H1 (cell line): ENCODE results near the gene NAXE. TPM values are rescaled to one million over a fixed set of nuclear protein-coding genes. Genes with fewer than 3 reads are reported as not detected.

Experiments used
- CTCF ChIA-PET: fragments of 300-600 bp; sonication (Branson Sonifier 250); formaldehyde crosslinking; loops from one replicate; lab custom pipeline; 2021; ENCODE audit not compliant: partially characterized antibody; lab: Charles Lee
- POLR2A ChIA-PET: fragments of 300-600 bp; sonication (Branson Sonifier 250); formaldehyde crosslinking; loops from one replicate; lab custom pipeline; 2021; ENCODE audit warnings: inconsistent platforms; ENCODE audit not compliant: partially characterized antibody; lab: Charles Lee
- DNase-seq, 2 experiments: peaks; one replicate each; pipeline versions ENCODE4 v3.0.0 to v3.0.0-alpha.2; 2010 to 2022; ENCODE audit warnings: low spot score in 2 of 2, low read depth in 1 of 2, mixed read lengths in 1 of 2
- FAIRE-seq: peaks from 2 replicates; lab custom pipeline; 2011; peaks lifted over from hg19 to GRCh38; lab: Jason Lieb, UNC
- H2AFZ ChIP-seq: 2 replicates; pipeline ENCODE4 v1.8.1; 2012; ENCODE audit warnings: low read length, inconsistent platforms
- H2AK5ac ChIP-seq: 2 replicates; pipeline ENCODE4 v1.6.1; 2013; ENCODE audit warnings: low read depth, low read length
- H2BK120ac ChIP-seq: replicated peaks from 2 replicates; pipeline ENCODE3; 2013; ENCODE audit warnings: low read depth, low read length, inconsistent platforms
- H2BK12ac ChIP-seq: 2 replicates; pipeline ENCODE4 v1.6.1; 2013; ENCODE audit warnings: low read depth, low read length
- H2BK15ac ChIP-seq: 2 replicates; pipeline ENCODE4 v1.6.1; 2013; ENCODE audit warnings: low read length
- H2BK20ac ChIP-seq: 2 replicates; pipeline ENCODE4 v1.6.1; 2013; ENCODE audit warnings: low read length
- H2BK5ac ChIP-seq: 2 replicates; pipeline ENCODE4 v1.6.1; 2013; ENCODE audit warnings: low read depth, low read length
- H3K14ac ChIP-seq: 2 replicates; pipeline ENCODE4 v1.6.1; 2013; ENCODE audit warnings: inconsistent platforms; ENCODE audit not compliant: insufficient read length
- H3K18ac ChIP-seq: 2 replicates; pipeline ENCODE4 v1.6.1; 2013; ENCODE audit warnings: low read length; ENCODE audit errors: extremely low read depth
- H3K23ac ChIP-seq: 2 replicates; pipeline ENCODE4 v1.6.1; 2013; ENCODE audit warnings: inconsistent platforms; ENCODE audit not compliant: insufficient read length
- H3K23me2 ChIP-seq: 2 replicates; pipeline ENCODE4 v1.6.1; 2013; ENCODE audit warnings: low read depth, low read length
- H3K27ac ChIP-seq: 2 replicates; pipeline ENCODE4 v1.6.1; 2011; ENCODE audit warnings: low read depth, low read length, inconsistent platforms
- H3K27me3 ChIP-seq, 4 experiments: replicated peaks in 1 of 4; 1 replicate in 1 of 4; 2 replicates in 3 of 4; pipeline versions ENCODE4 v1.6.1 to v1.8.1; 2011 to 2013; ENCODE audit warnings: low read length in 3 of 4, mild to moderate bottlenecking in 3 of 4, inconsistent platforms in 2 of 4, mixed read lengths in 2 of 4, moderate library complexity in 1 of 4; ENCODE audit not compliant: control insufficient read depth in 3 of 4, insufficient read depth in 3 of 4; ENCODE audit errors: extremely low read depth in 1 of 4
- H3K36me3 ChIP-seq, 4 experiments: 2 replicates each; pipeline versions ENCODE4 v1.6.1 to v1.8.1; 2011 to 2013; ENCODE audit warnings: mild to moderate bottlenecking in 4 of 4, low read length in 3 of 4, moderate library complexity in 2 of 4, control low read depth in 1 of 4, inconsistent platforms in 1 of 4; ENCODE audit not compliant: insufficient read depth in 4 of 4, control insufficient read depth in 2 of 4
- H3K4ac ChIP-seq: replicated peaks from 2 replicates; pipeline ENCODE3; 2013; ENCODE audit warnings: low read length, low read depth, mixed read lengths, inconsistent platforms; ENCODE audit not compliant: insufficient read length
- H3K4me1 ChIP-seq, 4 experiments: replicated peaks in 1 of 4; 1 replicate in 1 of 4; 2 replicates in 3 of 4; pipeline versions ENCODE4 v1.6.1 to v1.8.1; 2011 to 2013; ENCODE audit warnings: low read length in 3 of 4, inconsistent platforms in 2 of 4, mixed read lengths in 1 of 4; ENCODE audit not compliant: insufficient read depth in 4 of 4, control insufficient read depth in 3 of 4
- H3K4me2 ChIP-seq, 2 experiments: 2 replicates each; pipeline versions ENCODE4 v1.6.1 to v1.8.1; 2011 to 2013; ENCODE audit warnings: low read depth in 2 of 2, low read length in 2 of 2, control low read depth in 1 of 2, inconsistent platforms in 1 of 2, mild to moderate bottlenecking in 1 of 2; ENCODE audit not compliant: insufficient read depth in 1 of 2
- H3K4me3 ChIP-seq, 4 experiments: fragments of 200-600, 300-600 bp in 1 of 4; sonication (generic), shearing (Covaris generic), sonication (Bioruptor Twin) in 1 of 4; 2 replicates each; pipeline versions ENCODE4 v1.5.1 to v1.8.1; 2011 to 2016; ENCODE audit warnings: low read length in 4 of 4, low read depth in 3 of 4, control low read depth in 2 of 4, inconsistent platforms in 2 of 4, mild to moderate bottlenecking in 2 of 4, mixed read lengths in 1 of 4, moderate library complexity in 1 of 4; ENCODE audit not compliant: insufficient read depth in 2 of 4; ENCODE audit errors: extremely low read depth in 1 of 4
- H3K56ac ChIP-seq: replicated peaks from 2 replicates; pipeline ENCODE3; 2013; ENCODE audit warnings: low read depth, mild to moderate bottlenecking, mixed read lengths, low read length, inconsistent platforms; ENCODE audit not compliant: insufficient read length
- H3K79me1 ChIP-seq: 2 replicates; pipeline ENCODE4 v1.6.1; 2013; ENCODE audit warnings: low read depth, low read length, control low read depth
- H3K79me2 ChIP-seq, 2 experiments: 2 replicates each; pipeline versions ENCODE4 v1.6.1 to v1.8.1; 2012 to 2013; ENCODE audit warnings: low read length in 2 of 2, mild to moderate bottlenecking in 2 of 2, inconsistent platforms in 1 of 2; ENCODE audit not compliant: insufficient read depth in 2 of 2, control insufficient read depth in 1 of 2
- H3K9ac ChIP-seq, 4 experiments: replicated peaks in 1 of 4; 1 replicate in 1 of 4; 2 replicates in 3 of 4; pipeline versions ENCODE4 v1.6.1 to v1.8.1; 2011 to 2013; ENCODE audit warnings: low read depth in 3 of 4, low read length in 3 of 4, control low read depth in 2 of 4, mild to moderate bottlenecking in 2 of 4, moderate library complexity in 2 of 4, inconsistent platforms in 1 of 4; ENCODE audit errors: extremely low read depth in 1 of 4
- H3K9me3 ChIP-seq, 2 experiments: 2 replicates each; pipeline versions ENCODE4 v1.6.1 to v1.8.1; 2012 to 2013; ENCODE audit warnings: mild to moderate bottlenecking in 2 of 2, moderate library complexity in 2 of 2, control low read depth in 1 of 2, inconsistent platforms in 1 of 2, low read depth in 1 of 2, low read length in 1 of 2, mixed read lengths in 1 of 2; ENCODE audit not compliant: insufficient read depth in 2 of 2
- H4K20me1 ChIP-seq, 2 experiments: replicated peaks in 1 of 2; 2 replicates each; pipeline versions ENCODE3 to v1.8.1; 2011 to 2013; ENCODE audit warnings: inconsistent platforms in 2 of 2, low read length in 2 of 2, mild to moderate bottlenecking in 1 of 2; ENCODE audit not compliant: insufficient read depth in 2 of 2, control insufficient read depth in 1 of 2
- H4K5ac ChIP-seq: 2 replicates; pipeline ENCODE4 v1.6.1; 2013; ENCODE audit warnings: low read length, low read depth, mixed read lengths, inconsistent platforms; ENCODE audit not compliant: insufficient read length
- H4K8ac ChIP-seq: 2 replicates; pipeline ENCODE4 v1.8.0; 2013; ENCODE audit warnings: mild to moderate bottlenecking, moderate library complexity, low read length, inconsistent platforms; ENCODE audit not compliant: insufficient read depth; ENCODE audit errors: extremely low read depth
- H4K91ac ChIP-seq: replicated peaks from 2 replicates; pipeline ENCODE3; 2013; ENCODE audit warnings: low read length, mixed read lengths, inconsistent platforms; ENCODE audit not compliant: insufficient read length
- CHD1 ChIP-seq: IDR thresholded peaks from 2 replicates; pipeline ENCODE4 v1.6.1; 2012; ENCODE audit warnings: low read depth, low read length, improper control_type of control experiment
- CREB1 ChIP-seq: IDR thresholded peaks from 2 replicates; pipeline ENCODE4 v1.6.1; 2012; ENCODE audit warnings: inconsistent platforms
- CTCF ChIP-seq, 3 experiments: IDR thresholded peaks; 1 replicate in 2 of 3; 2 replicates in 1 of 3; pipeline versions ENCODE4 v1.5.1 to v1.6.1; 2011; ENCODE audit warnings: low read length in 3 of 3, mild to moderate bottlenecking in 3 of 3, inconsistent platforms in 2 of 3, low read depth in 1 of 3, moderate library complexity in 1 of 3; ENCODE audit not compliant: insufficient read depth in 1 of 3; ENCODE audit errors: control extremely low read depth in 1 of 3
- GTF2F1 ChIP-seq: IDR thresholded peaks from 2 replicates; pipeline ENCODE4 v1.6.1; 2012; ENCODE audit warnings: low read depth, low read length, improper control_type of control experiment, borderline replicate concordance
- JUN ChIP-seq: IDR thresholded peaks from 2 replicates; pipeline ENCODE4 v1.6.1; 2011; ENCODE audit warnings: low read depth, mild to moderate bottlenecking, improper control_type of control experiment, low read length
- KDM4A ChIP-seq: IDR thresholded peaks from one replicate; pipeline ENCODE4 v1.7.1; 2012; ENCODE audit warnings: low read depth, mild to moderate bottlenecking, moderate library complexity, low read length, inconsistent platforms; ENCODE audit not compliant: severe bottlenecking
- PHF8 ChIP-seq: fragments of 200-600 bp; sonication (generic); conservative IDR thresholded peaks from 2 replicates; pipeline ENCODE4 v1.7.1; 2012; ENCODE audit warnings: low read depth, mild to moderate bottlenecking, inconsistent platforms, low read length, moderate library complexity
- SAP30 ChIP-seq: fragments of 300-600 bp; sonication (generic); IDR thresholded peaks from 2 replicates; pipeline ENCODE4 v1.7.1; 2012; ENCODE audit warnings: low read length, moderate library complexity, mild to moderate bottlenecking, inconsistent platforms; ENCODE audit not compliant: insufficient read depth, insufficient replicate concordance
- SP1 ChIP-seq: IDR thresholded peaks from 2 replicates; pipeline ENCODE4 v1.6.1; 2011; ENCODE audit warnings: low read depth, low read length
- TAF1 ChIP-seq: IDR thresholded peaks from 2 replicates; pipeline ENCODE4 v1.6.1; 2011; ENCODE audit warnings: mild to moderate bottlenecking, low read depth, low read length
- TEAD4 ChIP-seq: IDR thresholded peaks from 2 replicates; pipeline ENCODE4 v1.6.1; 2012; ENCODE audit warnings: low read depth, low read length, inconsistent platforms, mixed read lengths
- WGBS, 2 experiments: shearing (Covaris generic) in 1 of 2; methylation state at CpG; one replicate each; pipeline versions ENCODE4 v1.1.6 to v1.1.7; 2013 to 2015; ENCODE audit warnings: low lambda C conversion rate in 2 of 2, mixed read lengths in 2 of 2, inconsistent platforms in 1 of 2, low coverage in 1 of 2, missing lambda C conversion rate in 1 of 2; ENCODE audit not compliant: insufficient replicate concordance in 2 of 2, insufficient coverage in 1 of 2, insufficient read length in 1 of 2; ENCODE audit errors: extremely low coverage in 1 of 2, missing lambda C conversion rate in 1 of 2; 5-methylcytosine and 5-hydroxymethylcytosine counted together
- polyA plus RNA-seq, 7 experiments: library from polyadenylated mRNA; depleted of rRNA in 3 of 7; stranded (reverse) in 5 of 7; unstranded in 2 of 7; fragments of >200 nt in 5 of 7; fragments of 200-250 nt in 2 of 7; gene quantifications; 1 replicate in 5 of 7; 2 replicates in 1 of 7; 4 replicates in 1 of 7; pipeline versions ENCODE4 v1.2.1 to v1.2.3, GENCODE V29; 2011 to 2013; ENCODE audit warnings: missing spikeins in 2 of 7, mixed read lengths in 2 of 7
- total RNA-seq: library from RNA; stranded (reverse); fragmentation: NEBNext Ultra II Directional; extraction: Animal tissue kit (Norgen Biotek cat#: 25700); gene quantifications from 2 replicates; pipeline ENCODE4 v1.2.1, GENCODE V29; 2021

Gene NAXE
- total and polyA plus RNA-seq, 2 of the 8 experiments (the other 6 are each of a cell fraction or from before 2014, with no cell fraction given) = 73.1 to 74.3 TPM

GRCh38 chr1:156593661-156593989 lies 2.0 kb downstream of the NAXE start:
- Histone ChIP-seq H3K56ac (no peak overlapping the region), H4K91ac (no peak overlapping the region), H2AFZ (no peak overlapping the region), H3K4me1 (peaks cover 0 to 10% (median 2%) of the 10 kb centered on the region in 4 experiments; a peak in 4 of 7 replicates), H3K23me2 (peaks cover 10% of the 10 kb centered on the region), H3K4me2 (no peak overlapping the region), H2AK5ac (no peak overlapping the region), H2BK120ac (no peak overlapping the region), H4K5ac (no peak overlapping the region), H3K36me3 (peaks cover 19 to 53% (median 41%) of the 10 kb centered on the region in 4 experiments), H2BK5ac (no peak overlapping the region), H2BK20ac (no peak overlapping the region), H3K9ac (no peak overlapping the region), H2BK12ac (no peak overlapping the region), H3K18ac (no peak overlapping the region), H3K14ac (no peak overlapping the region), H3K79me1 (0 out of 2 replicates have a peak, but pooled peaks cover 2% of the 10 kb centered on the region), H4K8ac (no peak overlapping the region), H3K23ac (no peak overlapping the region), H3K4ac (no peak overlapping the region), H3K27ac (no peak overlapping the region), H3K27me3 (no peaks in the 10 kb centered on the region), H3K4me3 (no peak overlapping the region), H3K9me3 (no peaks in the 10 kb centered on the region), H4K20me1 (peaks cover 0 to 6% of the 10 kb centered on the region in 2 experiments), H2BK15ac (no peak overlapping the region), H3K79me2 (no peaks in the 10 kb centered on the region)
- CTCF ChIA-PET = interaction anchor here (0.8 to 5.3 kb wide), 11 partner anchors 8 to 91 kb away, joined by 3 to 45 read pairs (median 5); partner anchors contain the start of genes GPATCH4 and HAPLN2
- FAIRE-seq (no peak), DNase-seq (no peak)
- TF ChIP-seq SAP30 = no peak
- no peak for TF ChIP-seq CTCF (IDR thresholded peaks at IDR 0.05; ENCODE audit: control extremely low read depth in 1 of 3, insufficient read depth in 1 of 3, low read depth in 1 of 3, low read length in 3 of 3)
- TF ChIP-seq PHF8 = no peak
- no peak for TF ChIP-seq KDM4A
- no peak for TF ChIP-seq TAF1
- no peak for TF ChIP-seq TEAD4
- TF ChIP-seq CREB1 = no peak
- no peak for TF ChIP-seq JUN
- no peak for TF ChIP-seq GTF2F1
- TF ChIP-seq SP1 = no peak
- TF ChIP-seq CHD1 = no peak
- POLR2A ChIA-PET = interaction anchor here (0.7 to 5.1 kb wide), 10 partner anchors 8 to 104 kb away, joined by 3 to 66 read pairs (median 7); partner anchors contain the start of genes GPATCH4, MEF2D, NES and TTC24
- 88% methylated on average over 8 of the region's 8 CpGs; no CpG with 5 or more reads in 1 of the 2 experiments for WGBS, 2 experiments
